Ovary (tissue), 9 donors: ENCODE measurements around the gene GRK5. TPM values are rescaled to one million over a fixed set of nuclear protein-coding genes. Genes with fewer than 3 reads are reported as not detected.
A peak's percentile ranks its signal among the peaks of the same experiment; 100 is the strongest.

Source experiments
- DNase-seq, 5 donors: peaks; one replicate each; pipeline ENCODE4 v3.0.0-alpha.2; 2019 to 2020
- H3K27ac ChIP-seq, 2 donors: fragments of 200-600 bp; one replicate each; pipeline versions ENCODE4 v1.5.1 to v1.8.0; 2019 to 2022
- H3K27me3 ChIP-seq: fragments of 200-600 bp; one replicate; pipeline ENCODE4 v1.8.0; 2022
- H3K36me3 ChIP-seq: fragments of 200-600 bp; sonication (generic); one replicate; pipeline ENCODE4 v1.5.1; 2019
- H3K4me1 ChIP-seq: one replicate; pipeline ENCODE4 v1.8.1; 2013; ENCODE audit warnings: mild to moderate bottlenecking, moderate library complexity; ENCODE audit not compliant: insufficient read depth
- H3K4me3 ChIP-seq: fragments of 200-600 bp; sonication (generic); one replicate; pipeline ENCODE4 v1.5.1; 2017
- H3K9me3 ChIP-seq, 2 donors: fragments of 200-600 bp in 1 of 2; sonication (generic) in 1 of 2; one replicate each; pipeline versions ENCODE4 v1.5.1 to v1.8.1; 2013 to 2019; ENCODE audit warnings: mild to moderate bottlenecking in 1 of 2, moderate library complexity in 1 of 2
- CTCF ChIP-seq, 3 donors: fragments of 450-650 bp in 2 of 3; fragments of 200-600 bp in 1 of 3; IDR thresholded peaks; one replicate each; pipeline versions ENCODE4 v1.5.1 to v1.8.0; 2016 to 2022; ENCODE audit warnings: antibody characterized with exemption in 3 of 3, mild to moderate bottlenecking in 1 of 3
- EP300 ChIP-seq: sonication (generic); formaldehyde crosslinking; IDR thresholded peaks from one replicate; pipeline ENCODE4 v1.6.1; 2017; ENCODE audit warnings: antibody characterized with exemption
- POLR2A ChIP-seq: fragments of 450-650 bp; IDR thresholded peaks from one replicate; pipeline ENCODE4 v1.6.1; 2017; ENCODE audit warnings: antibody characterized with exemption, mild to moderate bottlenecking, moderate library complexity
- WGBS, 3 donors: extraction: QIAGEN DNeasy Blood & Tissue Kit in 1 of 3; methylation state at CpG; one replicate each; pipeline versions ENCODE4 v1.1.5 to v1.1.7; 2013 to 2017; 5-methylcytosine and 5-hydroxymethylcytosine counted together
- intact Hi-C, 4 donors: fragments of 100-400 bp; cut with DNase I; formaldehyde crosslinking; loops; one replicate each; pipeline versions ENCODE4 v1.11.0 to v1.15.1; 2022 to 2023
- polyA plus RNA-seq, 2 donors: library from polyadenylated mRNA; stranded (reverse); fragments of 200-250 nt in 1 of 2; fragments of 350-450 nt in 1 of 2; fragmentation: Illumina TruSeq in 1 of 2; extraction: RNeasy Lipid Tissue Mini Kit (QIAGEN cat#74804) in 1 of 2; gene quantifications; one replicate each; pipeline ENCODE4 v1.2.3, GENCODE V29; 2013 to 2014
- total RNA-seq, 7 donors: library from RNA; depleted of rRNA in 2 of 7; stranded (reverse); fragments of >200 nt in 2 of 7; fragmentation: NEBNext Ultra II Directional in 3 of 7; extraction: Animal tissue kit (Norgen Biotek cat#: 25700) in 3 of 7; gene quantifications; one replicate each; pipeline versions ENCODE4 v1.1.0 to v1.2.4, GENCODE V29; 2016 to 2023
- donor health status: DM: no; HTN: no; CAD: no; lungs with moderate emphysema.
- donor health status: DM: no; HTN: no; CAD: no.
- donor health status: Bipolar disorder and iron deficiency.
- donor health status: DM: yes; HTN: yes; CAD: no.
- donor health status: DM: no; HTN: no; CAD: no.
- donor health status: DM: yes; HTN: yes; CAD: no.

The GRK5 gene
- total and polyA plus RNA-seq, 9 donors = 10.0 to 115 (median 38.2) TPM

GRCh38 chr10:119314486-119314885 lies 107.1 kb downstream of the GRK5 start:
- 81 to 92% (median 88%) methylated on average over 7 of the region's 7 CpGs for WGBS, 3 donors
- no peak overlapping the region for H3K27ac ChIP-seq

GRCh38 chr10:119315128-119316001 lies 108.0 kb downstream of the GRK5 start:
- intact Hi-C loops = no loop called here
- H3K4me3 ChIP-seq = no peak overlapping the region
- no peaks in the 10 kb centered on the region for H3K9me3 ChIP-seq
- 81 to 84% (median 81%) methylated on average over 16 of the region's 16 CpGs for WGBS, 3 donors
- H3K36me3 ChIP-seq = no peaks in the 10 kb centered on the region
- no peak for DNase-seq
- TF ChIP-seq POLR2A (no peak), EP300 (no peak), CTCF (IDR thresholded peaks at IDR 0.05) (no peak)
- peak overlapping the region in 1 of 2 donors; percentile 10 for H3K27ac ChIP-seq
- H3K4me1 ChIP-seq = peaks cover 22% of the 10 kb centered on the region
- no peaks in the 10 kb centered on the region for H3K27me3 ChIP-seq

More at GRCh38 chr10:119314486-119314885, 107.1 kb downstream of the GRK5 start:
- peaks cover 23% of the 10 kb centered on the region for H3K4me1 ChIP-seq
- H3K9me3 ChIP-seq = no peaks in the 10 kb centered on the region
- no peak for TF ChIP-seq CTCF (IDR thresholded peaks at IDR 0.05)
- TF ChIP-seq POLR2A = no peak
- no peak for TF ChIP-seq EP300
- no peaks in the 10 kb centered on the region for H3K27me3 ChIP-seq
- intact Hi-C loops = no loop called here
- no peak overlapping the region for H3K4me3 ChIP-seq
- no peaks in the 10 kb centered on the region for H3K36me3 ChIP-seq
- no peak for DNase-seq

GRCh38 chr10:119316002-119316358 lies 108.6 kb downstream of the GRK5 start:
- H3K9me3 ChIP-seq = no peaks in the 10 kb centered on the region
- DNase-seq = no peak
- no peak for TF ChIP-seq POLR2A
- no peak for TF ChIP-seq CTCF (IDR thresholded peaks at IDR 0.05)
- no peak for TF ChIP-seq EP300
- 95 to 100% (median 100%) methylated on average over 2 of the region's 2 CpGs for WGBS, 3 donors
- H3K27ac ChIP-seq = no peak overlapping the region
- intact Hi-C loops = no loop called here
- peaks cover 22% of the 10 kb centered on the region for H3K4me1 ChIP-seq
- no peak overlapping the region for H3K4me3 ChIP-seq
- H3K27me3 ChIP-seq = no peaks in the 10 kb centered on the region
- no peaks in the 10 kb centered on the region for H3K36me3 ChIP-seq

DNA sequence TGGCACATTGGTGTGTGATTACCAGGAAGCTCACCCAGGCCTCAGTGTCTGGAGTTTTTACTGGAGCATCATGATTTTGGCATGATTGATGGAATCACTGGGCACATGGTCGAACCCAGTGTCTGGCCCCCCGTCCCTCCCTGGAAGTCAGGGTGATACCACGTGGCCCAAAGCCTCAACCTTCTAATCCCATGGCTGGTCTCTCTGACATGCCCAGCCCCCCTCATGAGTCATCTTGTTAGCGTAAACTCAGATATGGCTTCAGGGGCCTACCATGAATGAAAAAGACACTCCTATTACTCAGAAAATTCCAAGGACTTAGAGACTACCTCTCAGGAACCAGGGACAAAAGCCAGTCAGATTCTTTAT lies 109.3 kb downstream of the GRK5 start:
- no peaks in the 10 kb centered on the region for H3K9me3 ChIP-seq
- H3K27me3 ChIP-seq = no peaks in the 10 kb centered on the region
- intact Hi-C loops = no loop called here
- no peak for DNase-seq
- WGBS, 3 donors = 44 to 63% (median 52%) methylated on average over 4 of the region's 4 CpGs
- no peak overlapping the region for H3K27ac ChIP-seq
- H3K4me1 ChIP-seq = peaks cover 22% of the 10 kb centered on the region
- TF ChIP-seq CTCF (IDR thresholded peaks at IDR 0.05) = no peak
- TF ChIP-seq EP300 = no peak
- no peak for TF ChIP-seq POLR2A
- H3K36me3 ChIP-seq = no peaks in the 10 kb centered on the region
- H3K4me3 ChIP-seq = no peak overlapping the region
